GM12801 (cell line): ENCODE measurements around the gene FARS2.

Experiments used
- CTCF ChIP-seq: IDR thresholded peaks from one replicate; pipeline ENCODE4 v1.5.1; 2011; ENCODE audit warnings: control low read depth; ENCODE audit not compliant: insufficient read length; ENCODE audit errors: extremely low read depth

The FARS2 gene

GRCh38 chr6:5323979-5324378, 62.7 kb downstream of the FARS2 start:
- no peak for TF ChIP-seq CTCF

DNA sequence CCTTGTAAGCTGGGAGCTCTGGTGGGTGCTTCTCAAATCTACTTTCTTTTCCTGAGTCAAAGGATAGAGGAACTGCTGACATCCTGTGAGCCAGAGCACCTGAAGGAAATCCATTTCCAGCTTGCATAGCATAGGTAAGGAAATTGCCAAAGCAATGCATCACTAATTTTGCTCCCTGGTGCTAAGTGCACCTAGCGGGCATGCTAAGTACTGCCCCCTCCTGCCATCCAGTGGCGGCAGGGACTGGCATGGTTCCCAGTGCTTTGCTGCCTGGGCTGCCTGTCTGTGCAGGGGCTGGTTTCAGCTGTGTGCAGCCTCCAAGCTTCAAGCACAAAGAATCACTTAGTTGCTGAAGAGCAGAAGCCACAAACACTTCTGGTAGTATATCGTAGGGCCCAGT, 63.9 kb downstream of the FARS2 start:
- no peak for TF ChIP-seq CTCF

DNA sequence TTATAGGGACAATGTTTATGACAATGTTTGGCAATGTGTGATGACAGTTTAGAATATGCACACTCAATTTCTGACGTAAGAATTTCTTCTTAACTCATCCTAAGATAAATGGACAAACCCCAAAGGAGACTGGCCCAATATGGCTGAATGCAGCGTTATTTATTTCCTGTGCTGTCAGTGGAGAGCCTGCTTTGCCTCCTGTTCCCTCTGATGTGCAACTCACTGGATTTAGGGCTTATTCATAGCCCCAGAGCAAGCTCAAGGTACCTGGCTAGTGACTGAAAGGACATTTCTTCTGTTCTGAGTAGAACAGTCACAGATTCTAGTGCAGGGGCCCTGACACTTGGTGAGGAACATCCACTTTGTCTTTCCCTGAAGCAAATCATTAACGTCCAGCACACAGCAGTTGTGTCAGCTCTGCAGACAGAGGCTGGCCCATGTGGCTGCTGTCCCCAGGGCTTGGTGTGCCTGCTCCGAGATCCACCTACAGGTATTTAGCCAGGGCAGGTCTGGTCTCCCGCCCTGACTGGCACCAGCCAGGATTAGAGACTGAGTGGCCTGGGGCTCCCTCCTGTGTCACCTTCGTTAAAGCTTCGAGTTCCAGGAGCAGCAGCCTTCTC, 64.8 kb downstream of the FARS2 start:
- no peak for TF ChIP-seq CTCF

DNA sequence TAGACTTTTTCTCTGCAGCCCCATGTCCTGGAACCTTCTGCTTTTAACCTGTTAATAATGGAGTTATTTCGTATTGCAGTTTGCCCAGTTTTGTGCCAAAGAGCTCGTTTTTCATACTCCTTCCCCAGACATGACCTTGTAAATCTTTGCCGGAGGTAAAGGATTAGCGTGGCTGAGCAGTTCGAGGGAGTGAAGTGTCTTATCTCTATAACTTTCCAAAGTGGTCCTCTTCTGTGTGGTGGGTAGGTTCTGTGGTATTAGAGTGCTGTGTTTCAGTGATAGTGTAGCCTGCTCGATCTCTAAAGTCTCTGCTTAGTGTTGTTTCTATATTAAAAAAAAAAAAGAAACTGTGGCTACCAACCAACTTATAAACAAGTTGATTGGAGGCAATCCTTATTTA, 67.5 kb downstream of the FARS2 start:
- no peak for TF ChIP-seq CTCF

- no peak for TF ChIP-seq CTCF
These were observed 70.6 kb downstream of the FARS2 start for GRCh38 chr6:5331845-5332442.

- TF ChIP-seq CTCF: no peak
These were observed 72.3 kb downstream of the FARS2 start for GRCh38 chr6:5333658-5334057.

DNA sequence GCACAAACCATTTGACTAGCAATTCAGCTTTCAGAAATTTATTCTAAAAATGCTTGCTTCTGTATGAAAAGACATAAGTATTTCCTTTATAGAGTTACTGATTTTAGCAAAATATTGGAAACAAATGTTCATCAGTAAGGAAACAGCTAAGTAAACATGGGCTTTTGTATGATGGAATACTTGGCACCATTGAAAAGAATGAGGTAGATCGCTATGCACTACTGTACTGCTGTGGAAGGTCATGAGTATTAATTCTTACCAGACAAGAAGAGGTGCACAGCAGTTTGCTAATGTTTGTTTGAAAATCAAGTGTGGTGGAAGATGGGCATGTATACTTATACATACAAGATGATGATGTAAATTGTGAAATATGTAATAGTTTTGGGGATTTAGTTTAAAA, 73.0 kb downstream of the FARS2 start:
- no peak for TF ChIP-seq CTCF
